ENCODE results near the gene PGBD1.

GRCh38 chr6:28281288-28282064 is at the start of gene PGBD1:
- TF ChIP-seq CTCF (conservative IDR thresholded peaks at IDR 0.05; ENCODE audit: low read depth, low read length): no peak
- TF ChIP-seq EZH2phosphoT487 (IDR thresholded peaks at IDR 0.05; ENCODE audit: borderline replicate concordance, low read length): no peak
- TF ChIP-seq EZH2 (IDR thresholded peaks at IDR 0.05; ENCODE audit: low read length, unreplicated experiment): no peak
